Coronary artery (tissue), 2 donors: ENCODE data around the gene TEKT3.

Experiments used
- DNase-seq: peaks from one replicate; pipeline ENCODE4 v3.0.0-alpha.2; 2017; ENCODE audit warnings: low spot score
- H3K27ac ChIP-seq, 2 donors: fragments of 200-600 bp; sonication (generic); one replicate each; pipeline ENCODE4 v1.5.1; 2016 to 2019
- H3K4me3 ChIP-seq: fragments of 200-600 bp; sonication (generic); 2 replicates; pipeline ENCODE4 v1.5.1; 2016; ENCODE audit warnings: mild to moderate bottlenecking, moderate library complexity
- CTCF ChIP-seq: fragments of 200-600 bp; sonication (generic); IDR thresholded peaks from one replicate; pipeline ENCODE4 v1.5.1; 2019; ENCODE audit warnings: antibody characterized with exemption

TEKT3 gene

GRCh38 chr17:15343749-15344148, 2.4 kb upstream of the TEKT3 start:
- TF ChIP-seq CTCF: no peak
- no peak for DNase-seq
- no peak overlapping the region for H3K4me3 ChIP-seq
- no peak overlapping the region for H3K27ac ChIP-seq

GRCh38 chr17:15342460-15342859, 1.1 kb upstream of the TEKT3 start:
- no peak overlapping the region for H3K4me3 ChIP-seq
- DNase-seq: no peak
- no peak overlapping the region for H3K27ac ChIP-seq
- no peak for TF ChIP-seq CTCF

- Histone ChIP-seq H3K27ac (no peak overlapping the region), H3K4me3 (peak overlapping the region; percentile 71)
- no peak for DNase-seq
- no peak for TF ChIP-seq CTCF
Observed at GRCh38 chr17:15341966-15342365, 569 bp upstream of the TEKT3 start.

GRCh38 chr17:15340966-15341365, 431 bp downstream of the TEKT3 start:
- DNase-seq: no peak
- Histone ChIP-seq H3K4me3 (peak overlapping the region; percentile 71), H3K27ac (no peak overlapping the region)
- TF ChIP-seq CTCF: no peak

- TF ChIP-seq CTCF: no peak
- no peak for DNase-seq
- H3K27ac ChIP-seq: no peak overlapping the region
- H3K4me3 ChIP-seq: no peak overlapping the region
Observed at GRCh38 chr17:15335446-15335845, 6.0 kb downstream of the TEKT3 start.

GRCh38 chr17:15334266-15334665, 7.1 kb downstream of the TEKT3 start:
- no peak for DNase-seq
- Histone ChIP-seq H3K4me3 (no peak overlapping the region), H3K27ac (no peak overlapping the region)
- TF ChIP-seq CTCF: no peak

DNA sequence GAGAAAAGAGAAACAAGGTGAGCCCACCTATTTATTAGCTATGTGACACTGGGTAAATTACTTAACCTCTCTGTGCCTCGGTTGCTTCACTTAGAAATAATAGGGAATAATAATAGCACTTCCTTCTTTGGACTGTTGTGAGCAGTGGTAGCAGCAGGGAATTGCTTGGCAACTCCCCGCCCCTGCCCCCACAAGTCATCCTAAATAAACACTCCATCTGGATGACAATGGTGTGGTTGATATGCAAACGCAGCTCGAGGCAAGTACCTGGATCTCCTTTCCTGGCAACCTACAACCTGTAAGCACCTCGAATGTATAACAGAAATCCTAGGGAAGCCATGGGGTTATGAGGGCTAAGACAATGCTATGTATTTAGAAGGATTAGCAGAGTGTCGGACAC, 9.1 kb downstream of the TEKT3 start:
- no peak overlapping the region for H3K4me3 ChIP-seq
- no peak overlapping the region for H3K27ac ChIP-seq
- no peak for TF ChIP-seq CTCF
- no peak for DNase-seq
